SK-N-SH (cell line): ENCODE data around the gene ATAD3B. TPM values are rescaled to one million over a fixed set of nuclear protein-coding genes. Genes with fewer than 3 reads are reported as not detected.
A peak's percentile ranks its signal among the peaks of the same experiment; 100 is the strongest.
"Not testable (repeated sequence)": the region's sequence is repeated elsewhere in the genome, so short reads cannot be mapped to it uniquely, and the experiment has no call there.

Experiments used
- CTCF ChIA-PET: fragments of 300-600, 350-600 bp; formaldehyde crosslinking; extraction: SDS; loops from one replicate; lab custom pipeline; 2021; lab: Yijun Ruan, JAX
- POLR2A ChIA-PET: fragments of 350-600 bp; sonication (Branson Sonifier 250); formaldehyde crosslinking; extraction: SDS; loops from one replicate; lab custom pipeline; 2020; ENCODE audit warnings: antibody characterized with exemption, inconsistent platforms; lab: Yijun Ruan, JAX
- DNase-seq: peaks from one replicate; pipeline ENCODE4 v3.0.0; 2012
- H2AFZ ChIP-seq: fragments of 200-600 bp; sonication (generic); 2 replicates; pipeline ENCODE4 v1.8.1; 2016; ENCODE audit warnings: antibody characterized with exemption, mild to moderate bottlenecking, low read depth
- H3F3A ChIP-seq: fragments of 200-600 bp; sonication (generic); replicated peaks from 2 replicates; pipeline ENCODE3; 2016; ENCODE audit warnings: antibody characterized with exemption, mild to moderate bottlenecking; ENCODE audit not compliant: insufficient read depth
- H3K27ac ChIP-seq, 2 experiments: fragments of 200-500 bp in 1 of 2; fragments of 200-600 bp in 1 of 2; sonication (Bioruptor generic) in 1 of 2; sonication (generic), shearing (Covaris generic) in 1 of 2; 2 replicates each; pipeline versions ENCODE4 v1.5.1 to v1.6.1; 2014 to 2016; ENCODE audit warnings: low read depth in 2 of 2, inconsistent platforms in 1 of 2, low read length in 1 of 2, mild to moderate bottlenecking in 1 of 2, mixed read lengths in 1 of 2
- H3K27me3 ChIP-seq: fragments of 200-600 bp; sonication (generic), shearing (Covaris generic); 2 replicates; pipeline ENCODE4 v1.6.1; 2016; ENCODE audit warnings: mixed run types; ENCODE audit not compliant: insufficient read depth
- H3K36me3 ChIP-seq, 2 experiments: fragments of 200-500 bp in 1 of 2; fragments of 200-600 bp in 1 of 2; sonication (Bioruptor generic) in 1 of 2; sonication (generic) in 1 of 2; replicated peaks in 1 of 2; 2 replicates each; pipeline versions ENCODE3 to v1.5.1; 2014 to 2016; ENCODE audit warnings: low read length in 1 of 2, mild to moderate bottlenecking in 1 of 2; ENCODE audit not compliant: insufficient read depth in 2 of 2, control insufficient read depth in 1 of 2
- H3K4me1 ChIP-seq, 2 experiments: fragments of 200-500 bp in 1 of 2; fragments of 200-600 bp in 1 of 2; sonication (Bioruptor generic) in 1 of 2; sonication (generic), shearing (Covaris generic) in 1 of 2; 2 replicates each; pipeline versions ENCODE4 v1.5.1 to v1.6.1; 2014 to 2016; ENCODE audit warnings: low read depth in 1 of 2, low read length in 1 of 2, mixed run types in 1 of 2; ENCODE audit not compliant: insufficient read depth in 2 of 2, control insufficient read depth in 1 of 2
- H3K4me2 ChIP-seq: fragments of 200-600 bp; sonication (generic), shearing (Covaris generic); 2 replicates; pipeline ENCODE4 v1.6.1; 2017; ENCODE audit warnings: mixed run types
- H3K4me3 ChIP-seq, 2 experiments: fragments of 200-500 bp in 1 of 2; fragments of 200-600 bp in 1 of 2; sonication (Bioruptor generic) in 1 of 2; sonication (generic), shearing (Covaris generic) in 1 of 2; 2 replicates each; pipeline versions ENCODE4 v1.5.1 to v1.8.1; 2014 to 2016; ENCODE audit warnings: low read depth in 2 of 2, inconsistent platforms in 1 of 2, low read length in 1 of 2, mild to moderate bottlenecking in 1 of 2, mixed read lengths in 1 of 2, moderate library complexity in 1 of 2
- H3K79me2 ChIP-seq: fragments of 200-600 bp; sonication (generic); 2 replicates; pipeline ENCODE4 v1.8.1; 2017; ENCODE audit warnings: mild to moderate bottlenecking; ENCODE audit not compliant: insufficient read depth
- H3K9ac ChIP-seq: fragments of 200-600 bp; sonication (generic); 2 replicates; pipeline ENCODE4 v1.6.1; 2017; ENCODE audit warnings: mixed run types
- H3K9me2 ChIP-seq: fragments of 200-600 bp; sonication (generic); 2 replicates; pipeline ENCODE4 v1.6.1; 2017; ENCODE audit warnings: mixed run types
- H3K9me3 ChIP-seq: fragments of 200-600 bp; sonication (generic); 2 replicates; pipeline ENCODE4 v1.6.1; 2017; ENCODE audit warnings: mixed run types, mild to moderate bottlenecking, moderate library complexity
- H4K20me1 ChIP-seq: fragments of 200-600 bp; sonication (generic); 2 replicates; pipeline ENCODE4 v1.6.1; 2017; ENCODE audit warnings: mild to moderate bottlenecking, mixed run types; ENCODE audit not compliant: insufficient read depth
- CTCF ChIP-seq: fragments of 200-600 bp; sonication (generic); IDR thresholded peaks from 2 replicates; pipeline ENCODE4 v1.6.1; 2017; ENCODE audit warnings: antibody characterized with exemption, mild to moderate bottlenecking, moderate library complexity
- GABPA ChIP-seq: IDR thresholded peaks from 2 replicates; pipeline ENCODE4 v1.4.0; 2012; ENCODE audit warnings: low read depth, mild to moderate bottlenecking
- NFIC ChIP-seq: IDR thresholded peaks from 2 replicates; pipeline ENCODE4 v1.4.0; 2012; ENCODE audit warnings: borderline replicate concordance
- PBX3 ChIP-seq: IDR thresholded peaks from 2 replicates; pipeline ENCODE4; 2012
- SMC3 ChIP-seq: IDR thresholded peaks from 2 replicates; pipeline ENCODE4 v1.6.1; 2012; ENCODE audit warnings: low read depth, low read length, improper control_type of control experiment
- TAF1 ChIP-seq: IDR thresholded peaks from 2 replicates; pipeline ENCODE4 v1.6.1; 2012; ENCODE audit warnings: low read depth, mild to moderate bottlenecking, low read length, moderate library complexity, borderline replicate concordance
- TCF12 ChIP-seq: IDR thresholded peaks from 2 replicates; pipeline ENCODE4 v1.4.0; 2012
- WGBS: methylation state at CpG from one replicate; pipeline ENCODE4 v1.1.6; 2017; ENCODE audit warnings: low lambda C conversion rate; 5-methylcytosine and 5-hydroxymethylcytosine counted together
- polyA plus RNA-seq, 3 experiments: library from polyadenylated mRNA; depleted of rRNA; stranded (reverse); fragments of >200 nt; gene quantifications; 2 replicates each; pipeline ENCODE4 v1.2.3, GENCODE V29; 2012

Gene ATAD3B
- polyA plus RNA-seq, 1 of the 3 experiments (the other 2 are of a cell fraction) = 71.6 TPM

- H2AFZ ChIP-seq, H3K36me3 ChIP-seq, H3K27me3 ChIP-seq, H3K4me3 ChIP-seq, H3K9ac ChIP-seq, H3F3A ChIP-seq, H3K9me3 ChIP-seq, H3K4me2 ChIP-seq, H3K9me2 ChIP-seq, POLR2A ChIA-PET, H3K27ac ChIP-seq, H4K20me1 ChIP-seq, DNase-seq, H3K4me1 ChIP-seq: not testable (repeated sequence)
- 100% methylated on average over 6 of the region's 16 CpGs for WGBS
- CTCF ChIA-PET = interaction anchor here (0.9 to 1.3 kb wide), 2 partner anchors 10 to 167 kb away, joined by 3 to 4 read pairs; no protein-coding TSS in a partner anchor
- peaks cover 32% of the 10 kb centered on the region; the same call in 1 of the 2 replicates for H3K79me2 ChIP-seq
Observed at GRCh38 chr1:1514376-1514775, 42.8 kb downstream of the ATAD3B start.

GRCh38 chr1:1516923-1517322, 45.4 kb downstream of the ATAD3B start:
- H3F3A ChIP-seq, H3K4me1 ChIP-seq, H3K9ac ChIP-seq, CTCF ChIA-PET, H3K27ac ChIP-seq, H3K36me3 ChIP-seq, H2AFZ ChIP-seq, H4K20me1 ChIP-seq, H3K4me3 ChIP-seq, H3K4me2 ChIP-seq, H3K9me2 ChIP-seq, DNase-seq, POLR2A ChIA-PET, H3K9me3 ChIP-seq, H3K27me3 ChIP-seq: not testable (repeated sequence)
- 100% methylated on average over 9 of the region's 14 CpGs for WGBS
- H3K79me2 ChIP-seq = peaks cover 29% of the 10 kb centered on the region; the same call in 1 of the 2 replicates

- 93% methylated on average over 25 of the region's 28 CpGs for WGBS
- CTCF ChIA-PET = no interaction called here
- peaks cover 26% of the 10 kb centered on the region; the same call in 1 of the 2 replicates for H3K79me2 ChIP-seq
Observed at GRCh38 chr1:1517973-1518620, 46.5 kb downstream of the ATAD3B start.

GRCh38 chr1:1518621-1519007, 47.0 kb downstream of the ATAD3B start:
- H3K4me1 ChIP-seq, H3K9me2 ChIP-seq, H3F3A ChIP-seq, H3K9ac ChIP-seq, CTCF ChIA-PET, H3K4me3 ChIP-seq, H4K20me1 ChIP-seq, H3K27me3 ChIP-seq, H3K4me2 ChIP-seq, H3K27ac ChIP-seq, H3K36me3 ChIP-seq, POLR2A ChIA-PET, H3K9me3 ChIP-seq, H2AFZ ChIP-seq: not testable (repeated sequence)
- peak; percentile 20 for DNase-seq
- peaks cover 22% of the 10 kb centered on the region; the same call in 1 of the 2 replicates for H3K79me2 ChIP-seq
- WGBS = 97% methylated on average over 16 of the region's 19 CpGs

More at GRCh38 chr1:1517973-1518620, 46.5 kb downstream of the ATAD3B start:
- H2AFZ ChIP-seq = no peak overlapping the region
- no peaks in the 10 kb centered on the region for H3F3A ChIP-seq
- H4K20me1 ChIP-seq = no peaks in the 10 kb centered on the region
- H3K36me3 ChIP-seq = peaks cover 0 to 8% of the 10 kb centered on the region in 2 experiments
- H3K4me3 ChIP-seq = no peak overlapping the region
- H3K27ac ChIP-seq = no peak overlapping the region
- no peak overlapping the region for H3K9ac ChIP-seq
- H3K4me1 ChIP-seq = no peaks in the 10 kb centered on the region
- no peaks in the 10 kb centered on the region for H3K27me3 ChIP-seq
- POLR2A ChIA-PET = no interaction called here
- no peaks in the 10 kb centered on the region for H3K9me3 ChIP-seq
- peak; percentile 29 for DNase-seq
- TF ChIP-seq PBX3 (no peak), CTCF (no peak), TAF1 (no peak), TCF12 (no peak), GABPA (no peak), NFIC (no peak), SMC3 (no peak)
- H3K4me2 ChIP-seq = no peak overlapping the region
- H3K9me2 ChIP-seq = no peaks in the 10 kb centered on the region

- H3K27me3 ChIP-seq, DNase-seq, CTCF ChIA-PET, H3K4me3 ChIP-seq, H3K4me2 ChIP-seq, H3K4me1 ChIP-seq, H4K20me1 ChIP-seq, H3K9me2 ChIP-seq, H3F3A ChIP-seq, H3K27ac ChIP-seq, POLR2A ChIA-PET, H3K36me3 ChIP-seq, H2AFZ ChIP-seq, H3K9me3 ChIP-seq, H3K9ac ChIP-seq: not testable (repeated sequence)
- peaks cover 12% of the 10 kb centered on the region; the same call in 1 of the 2 replicates for H3K79me2 ChIP-seq
- 97% methylated on average over 11 of the region's 51 CpGs for WGBS
Observed at GRCh38 chr1:1519805-1520505, 48.4 kb downstream of the ATAD3B start.
